Activated CD8-positive, alpha-beta memory T cell treated with anti-CD3 and anti-CD28 coated beads, Interleukin-2, amount 50 U/mL, for 1 hour (primary cell): Measurements from ENCODE around the gene BABAM2.
"Not testable (repeated sequence)": the region's sequence is repeated elsewhere in the genome, so short reads cannot be mapped to it uniquely, and the experiment has no call there.

Experiments used
- DNase-seq: peaks from one replicate; pipeline ENCODE4 v3.0.0-alpha.2; 2020; ENCODE audit errors: extremely low read depth

BABAM2 gene

GRCh38 chr2:28330722-28331121 is 440.2 kb downstream of the BABAM2 start:
- DNase-seq = not testable (repeated sequence)

GRCh38 chr2:28331797-28332196 is 441.3 kb downstream of the BABAM2 start:
- not testable (repeated sequence) for DNase-seq

GRCh38 chr2:28332696-28333095 is 442.2 kb downstream of the BABAM2 start:
- no peak for DNase-seq

- DNase-seq = no peak
Measured at GRCh38 chr2:28333606-28334526, 443.3 kb downstream of the BABAM2 start.

DNA sequence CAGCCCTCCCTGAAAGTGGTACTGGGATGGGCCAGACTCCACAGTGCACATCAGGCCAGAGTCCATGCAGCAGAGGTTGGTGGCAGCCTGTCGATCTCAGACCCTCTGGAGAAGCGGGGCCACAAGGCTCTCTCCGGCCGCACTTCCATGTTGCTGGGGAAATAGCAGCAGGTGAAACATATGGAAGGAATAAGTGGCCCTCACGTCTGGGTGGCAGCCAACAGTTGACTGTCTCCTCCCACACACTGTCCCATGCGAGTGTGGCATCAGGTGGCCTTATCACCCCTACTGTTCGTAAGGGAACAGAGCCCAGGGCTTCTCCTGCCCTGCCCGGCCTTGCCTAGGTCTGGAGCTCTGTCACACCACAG is 444.0 kb downstream of the BABAM2 start:
- no peak for DNase-seq

DNA sequence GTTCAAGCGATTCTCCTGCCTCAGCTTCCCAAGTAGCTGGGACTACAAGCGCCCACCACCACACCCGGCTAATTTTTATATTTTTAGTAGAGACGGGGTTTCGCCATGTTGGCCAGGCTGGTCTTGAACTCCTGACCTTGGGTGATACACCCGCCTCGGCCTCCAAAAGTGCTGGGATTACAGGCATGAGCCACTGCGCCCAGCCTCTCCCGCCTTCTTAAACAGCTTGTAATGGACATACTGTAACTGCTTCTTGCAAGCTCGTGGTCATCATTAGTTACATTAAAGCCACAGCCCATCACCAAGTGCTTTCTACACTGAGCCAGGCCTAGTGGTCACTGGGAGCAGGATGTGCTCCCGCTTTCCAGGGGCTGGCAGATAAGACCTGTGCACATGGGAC is 444.7 kb downstream of the BABAM2 start:
- DNase-seq = not testable (repeated sequence)

- DNase-seq = no peak
Measured at GRCh38 chr2:28335666-28336065, 445.1 kb downstream of the BABAM2 start.

DNA sequence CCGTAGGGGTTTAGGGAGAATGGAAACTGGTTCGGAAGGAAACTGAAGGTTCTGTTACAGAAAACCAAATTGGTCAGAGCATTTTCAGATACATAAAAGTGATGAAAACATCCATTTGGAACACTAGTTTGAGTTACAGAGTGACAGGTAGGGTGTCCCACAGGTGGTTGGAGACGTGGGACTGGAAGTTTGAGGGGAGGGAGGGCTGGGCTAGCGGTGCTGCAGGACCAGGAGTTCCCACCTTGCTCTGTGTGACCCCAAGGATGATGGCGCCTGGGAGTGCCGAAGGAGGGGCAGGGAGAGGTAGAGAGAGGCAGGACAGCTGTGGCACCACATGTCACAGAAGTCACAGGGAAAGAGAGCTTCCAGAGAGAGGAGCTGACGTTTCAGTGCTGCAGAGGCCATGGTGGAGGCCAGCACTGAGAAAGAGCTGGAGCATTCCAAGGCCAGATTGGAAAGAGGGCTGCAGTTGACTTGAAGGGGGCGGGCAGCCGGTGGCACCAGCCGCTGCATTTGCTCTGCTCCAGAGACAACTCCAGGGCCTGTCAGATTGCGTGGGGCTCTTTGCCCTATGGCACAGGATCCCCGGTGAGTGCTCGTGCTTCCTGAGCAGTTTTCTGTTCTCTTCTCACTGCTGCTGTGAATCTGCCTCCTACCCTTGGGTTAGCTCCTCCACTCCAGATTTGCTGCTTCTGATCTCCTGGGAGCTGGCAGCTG is 445.9 kb downstream of the BABAM2 start:
- DNase-seq = no peak

- DNase-seq = no peak
Measured at GRCh38 chr2:28336982-28337627, 446.6 kb downstream of the BABAM2 start.

- DNase-seq = no peak
Measured at GRCh38 chr2:28338046-28338817, 447.7 kb downstream of the BABAM2 start.

GRCh38 chr2:28338831-28339321 is 448.3 kb downstream of the BABAM2 start:
- no peak for DNase-seq

GRCh38 chr2:28339516-28340175 is 449.1 kb downstream of the BABAM2 start:
- no peak for DNase-seq

GRCh38 chr2:28340312-28341202 is 450.0 kb downstream of the BABAM2 start:
- no peak for DNase-seq

GRCh38 chr2:28341208-28341891 is 450.8 kb downstream of the BABAM2 start:
- DNase-seq = no peak

- no peak for DNase-seq
Measured at GRCh38 chr2:28342081-28342967, 451.8 kb downstream of the BABAM2 start.

DNA sequence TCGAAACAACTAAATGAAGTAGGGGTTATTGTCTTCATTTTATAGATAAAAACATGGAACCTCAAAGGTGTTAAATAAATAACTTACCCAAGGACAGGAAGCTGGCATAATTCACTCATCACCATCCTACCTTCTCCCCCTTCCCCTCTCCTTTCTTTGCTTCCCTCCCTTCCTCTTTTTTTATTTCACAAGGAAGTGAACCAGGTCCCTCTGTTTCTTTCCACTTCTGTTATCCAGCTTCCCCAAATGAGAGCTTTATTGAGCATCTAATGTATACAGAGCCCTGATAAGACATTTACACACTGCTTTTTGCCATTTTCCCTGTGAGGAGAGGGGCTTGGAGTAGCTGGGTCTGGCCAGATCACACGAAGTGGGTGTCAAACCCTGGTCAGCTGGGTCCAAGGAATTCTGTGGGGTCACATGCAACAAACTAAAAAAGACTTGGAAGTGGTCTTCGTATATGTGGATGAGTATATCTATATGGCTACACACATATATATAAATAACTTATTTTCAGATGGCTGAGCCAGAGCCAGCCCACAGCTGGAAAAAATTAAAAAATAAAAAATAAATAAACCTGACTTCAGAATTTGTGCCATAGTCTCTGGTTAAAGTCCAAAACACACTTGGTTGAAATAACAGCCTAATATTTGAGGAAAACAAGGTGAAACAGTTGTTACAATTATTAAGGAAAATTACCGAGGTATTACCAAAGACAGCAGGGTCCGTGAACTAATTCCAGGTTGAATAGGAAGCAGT is 452.8 kb downstream of the BABAM2 start:
- DNase-seq = no peak

DNA sequence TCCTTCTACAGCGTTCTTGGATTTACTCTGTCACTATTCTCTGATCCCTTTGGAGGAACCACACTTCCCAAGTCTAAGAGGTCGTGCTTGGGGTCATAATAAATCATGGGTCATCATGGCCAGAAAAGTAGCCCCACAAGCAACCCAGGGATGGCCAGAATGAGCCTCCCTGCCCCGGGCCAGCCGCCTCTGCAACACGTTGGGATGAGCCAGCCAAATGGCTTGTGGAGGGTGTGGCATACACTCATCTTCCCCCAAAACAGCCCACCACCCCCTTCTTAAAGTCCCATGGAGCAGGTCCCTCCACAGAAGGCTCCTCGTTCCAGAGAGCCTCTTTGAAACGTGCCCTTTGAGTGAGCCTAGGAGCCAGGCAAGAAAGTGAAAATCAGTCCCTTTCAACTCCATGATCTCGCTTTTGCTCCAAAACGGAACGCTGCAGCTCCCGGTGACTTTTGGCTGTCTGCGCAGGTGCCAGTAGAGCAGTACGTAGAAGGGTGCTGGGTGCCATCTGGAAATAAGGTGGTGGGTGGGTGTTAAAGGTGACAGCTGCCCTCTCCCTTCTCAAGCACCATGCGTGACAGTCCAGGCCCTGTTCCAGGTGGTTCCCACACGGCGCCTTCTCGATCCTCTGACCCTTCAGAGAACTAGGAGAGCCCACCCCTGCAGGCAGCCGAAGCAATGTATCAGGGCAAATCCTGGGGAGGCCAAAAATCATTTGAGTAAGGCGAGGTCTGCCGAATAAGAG is 453.6 kb downstream of the BABAM2 start:
- DNase-seq = no peak
